ENCODE measurements around the gene SHROOM1. TPM values are rescaled to one million over a fixed set of nuclear protein-coding genes. Genes with fewer than 3 reads are reported as not detected.

Gene SHROOM1
- total RNA-seq, 1 experiment from 2014 or later: 24.5 TPM

GRCh38 chr5:132870801-132871200, 40.4 kb upstream of the SHROOM1 start:
- CTCF ChIA-PET: no interaction called here
- intact Hi-C loops (cut with micrococcal nuclease; ENCODE audit: unreplicated experiment): no loop called here
- no peak for DNase-seq
- Mint-ChIP-seq H3K27me3 (ENCODE audit: unreplicated experiment) (no peaks in the 10 kb centered on the region), H3K4me3 (ENCODE audit: low read depth, unreplicated experiment) (no peak overlapping the region), H3K36me3 (ENCODE audit: insufficient read depth, unreplicated experiment) (peaks cover 86% of the 10 kb centered on the region), H3K9me3 (ENCODE audit: low read depth, unreplicated experiment) (peaks cover 5% of the 10 kb centered on the region), H3K27ac (ENCODE audit: unreplicated experiment) (no peak overlapping the region), H3K4me1 (ENCODE audit: low read depth, unreplicated experiment) (peaks cover 34% of the 10 kb centered on the region)
- no TSS peak for BruUV-seq (replicated peaks)
- TF ChIP-seq, protein P1, sequence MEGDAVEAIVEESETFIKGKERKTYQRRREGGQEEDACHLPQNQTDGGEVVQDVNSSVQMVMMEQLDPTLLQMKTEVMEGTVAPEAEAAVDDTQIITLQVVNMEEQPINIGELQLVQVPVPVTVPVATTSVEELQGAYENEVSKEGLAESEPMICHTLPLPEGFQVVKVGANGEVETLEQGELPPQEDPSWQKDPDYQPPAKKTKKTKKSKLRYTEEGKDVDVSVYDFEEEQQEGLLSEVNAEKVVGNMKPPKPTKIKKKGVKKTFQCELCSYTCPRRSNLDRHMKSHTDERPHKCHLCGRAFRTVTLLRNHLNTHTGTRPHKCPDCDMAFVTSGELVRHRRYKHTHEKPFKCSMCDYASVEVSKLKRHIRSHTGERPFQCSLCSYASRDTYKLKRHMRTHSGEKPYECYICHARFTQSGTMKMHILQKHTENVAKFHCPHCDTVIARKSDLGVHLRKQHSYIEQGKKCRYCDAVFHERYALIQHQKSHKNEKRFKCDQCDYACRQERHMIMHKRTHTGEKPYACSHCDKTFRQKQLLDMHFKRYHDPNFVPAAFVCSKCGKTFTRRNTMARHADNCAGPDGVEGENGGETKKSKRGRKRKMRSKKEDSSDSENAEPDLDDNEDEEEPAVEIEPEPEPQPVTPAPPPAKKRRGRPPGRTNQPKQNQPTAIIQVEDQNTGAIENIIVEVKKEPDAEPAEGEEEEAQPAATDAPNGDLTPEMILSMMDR (IDR thresholded peaks at IDR 0.05; ENCODE audit: unreplicated experiment): no peak

DNA sequence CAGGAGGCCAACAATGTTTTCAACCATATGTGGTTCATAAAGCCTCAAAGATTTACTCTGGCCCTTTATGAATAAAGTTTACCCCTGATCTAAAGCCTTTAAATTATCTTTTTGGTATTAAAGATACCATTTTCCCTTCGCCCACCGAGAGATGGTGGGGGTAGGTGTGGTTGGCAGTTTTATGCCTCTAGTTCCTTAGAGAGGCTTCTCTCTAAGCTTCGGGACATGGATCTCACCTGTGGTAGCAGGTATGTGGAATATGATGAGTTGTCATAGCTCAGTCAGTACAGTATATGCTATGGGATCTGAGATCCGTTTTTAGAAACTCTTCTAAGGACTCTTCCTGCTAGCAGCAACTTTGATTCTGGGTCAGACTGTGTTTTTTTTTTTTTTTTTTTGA, 38.3 kb upstream of the SHROOM1 start:
- no peaks in the 10 kb centered on the region for H3K27me3 Mint-ChIP-seq (ENCODE audit: unreplicated experiment)
- H3K9me3 Mint-ChIP-seq (ENCODE audit: low read depth, unreplicated experiment): peaks cover 4% of the 10 kb centered on the region
- intact Hi-C loops (cut with micrococcal nuclease; ENCODE audit: unreplicated experiment): loop anchor here (5.0 kb wide), 1 partner anchor 481 kb away; no protein-coding TSS in a partner anchor
- TF ChIP-seq, protein P1 (IDR thresholded peaks at IDR 0.05; ENCODE audit: unreplicated experiment): no peak
- no peak for DNase-seq
- CTCF ChIA-PET: interaction anchor here (0.6 kb wide), 2 partner anchors 14 to 201 kb away, joined by 3 read pairs; no protein-coding TSS in a partner anchor
- H3K36me3 Mint-ChIP-seq (ENCODE audit: insufficient read depth, unreplicated experiment): peaks cover 75% of the 10 kb centered on the region
- H3K27ac Mint-ChIP-seq (ENCODE audit: unreplicated experiment): no peak overlapping the region
- no TSS peak for BruUV-seq (replicated peaks)
- peaks cover 26% of the 10 kb centered on the region for H3K4me1 Mint-ChIP-seq (ENCODE audit: low read depth, unreplicated experiment)
- H3K4me3 Mint-ChIP-seq (ENCODE audit: low read depth, unreplicated experiment): no peak overlapping the region

GRCh38 chr5:132867046-132867451, 36.6 kb upstream of the SHROOM1 start:
- BruUV-seq (replicated peaks): no TSS peak
- Mint-ChIP-seq H3K4me3 (ENCODE audit: low read depth, unreplicated experiment) (peak overlapping the region; percentile 82), H3K27me3 (ENCODE audit: unreplicated experiment) (no peaks in the 10 kb centered on the region), H3K36me3 (ENCODE audit: insufficient read depth, unreplicated experiment) (peaks cover 58% of the 10 kb centered on the region), H3K27ac (ENCODE audit: unreplicated experiment) (peak overlapping the region; percentile 93), H3K9me3 (ENCODE audit: low read depth, unreplicated experiment) (no peaks in the 10 kb centered on the region), H3K4me1 (ENCODE audit: low read depth, unreplicated experiment) (peaks cover 9% of the 10 kb centered on the region)
- intact Hi-C loops (cut with micrococcal nuclease; ENCODE audit: unreplicated experiment): loop anchor here (5.0 kb wide), 1 partner anchor 480 kb away; no protein-coding TSS in a partner anchor
- DNase-seq: no peak
- TF ChIP-seq, protein P1 (IDR thresholded peaks at IDR 0.05; ENCODE audit: unreplicated experiment): no peak
- CTCF ChIA-PET: interaction anchor here (0.6 to 1.6 kb wide), 4 partner anchors 9 to 340 kb away, joined by 3 to 9 read pairs (median 4); no protein-coding TSS in a partner anchor

DNA sequence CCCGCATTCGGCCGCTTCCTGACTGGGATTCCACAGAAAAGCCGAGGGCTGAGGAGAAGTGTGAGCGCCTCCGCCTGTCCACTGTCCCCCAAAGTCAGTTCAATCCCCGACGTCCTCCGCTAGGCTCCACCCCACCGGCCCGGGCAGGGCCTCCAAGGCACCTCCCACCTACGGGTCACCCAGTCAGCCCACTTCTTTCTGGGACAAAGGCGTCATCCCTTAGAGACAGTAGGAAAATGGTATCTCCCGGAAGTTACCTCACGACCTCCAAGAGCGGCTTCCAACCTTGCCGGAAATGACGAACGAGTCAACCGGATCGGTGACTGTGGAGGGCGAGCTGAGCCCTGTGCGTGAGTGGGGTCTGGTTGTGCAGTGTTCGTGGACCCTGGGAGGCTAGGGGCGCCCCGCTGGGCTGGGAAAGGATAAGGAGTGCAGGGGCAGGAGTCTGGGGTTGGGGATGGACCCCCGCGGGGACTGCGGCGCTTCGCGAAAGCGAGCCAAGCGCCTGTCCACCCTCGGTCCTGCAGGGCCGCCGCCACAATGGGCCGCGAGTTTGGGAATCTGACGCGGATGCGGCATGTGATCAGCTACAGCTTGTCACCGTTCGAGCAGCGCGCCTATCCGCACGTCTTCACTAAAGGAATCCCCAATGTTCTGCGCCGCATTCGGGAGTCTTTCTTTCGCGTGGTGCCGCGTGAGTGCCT, 36.0 kb upstream of the SHROOM1 start, which contains the start of the genes GDF9 and UQCRQ:
Gene GDF9 (minus strand): TSS at position 128 of the 704 bp plus-strand sequence. CDS start 1,936 bp downstream, outside the sequence.
Gene UQCRQ (plus strand): TSS at position 301 of the 704 bp plus-strand sequence. CDS start 240 bp downstream, at position 541.
- TF ChIP-seq, protein P1 (IDR thresholded peaks at IDR 0.05; ENCODE audit: unreplicated experiment): no peak
- Mint-ChIP-seq H3K4me3 (ENCODE audit: low read depth, unreplicated experiment) (peak within 1 kb of the TSS; percentile 82), H3K4me1 (ENCODE audit: low read depth, unreplicated experiment) (peaks cover 8% of the 10 kb centered on the region), H3K9me3 (ENCODE audit: low read depth, unreplicated experiment) (no peaks in the 10 kb centered on the region), H3K27ac (ENCODE audit: unreplicated experiment) (peak within 1 kb of the TSS; percentile 93), H3K36me3 (ENCODE audit: insufficient read depth, unreplicated experiment) (peaks cover 55% of the 10 kb centered on the region), H3K27me3 (ENCODE audit: unreplicated experiment) (no peaks in the 10 kb centered on the region)
- intact Hi-C loops (cut with micrococcal nuclease; ENCODE audit: unreplicated experiment): loop anchor here (5.0 kb wide), 1 partner anchor 479 kb away; no protein-coding TSS in a partner anchor
- BruUV-seq (replicated peaks): no TSS peak
- CTCF ChIA-PET: interaction anchor here (0.6 to 1.6 kb wide), 8 partner anchors 9 to 340 kb away, joined by 3 to 9 read pairs (median 4); partner anchors contain the start of gene CCNI2
- DNase-seq: peak; percentile 99

Measured in Calu3 (cell line).